GM10248 (cell line): Measurements from ENCODE around the gene PCSK5.

ENCODE experiments used
- CTCF ChIA-PET: fragments of 300-600 bp; sonication (Branson Sonifier 250); formaldehyde crosslinking; extraction: SDS; loops from one replicate; lab custom pipeline; 2021; ENCODE audit warnings: antibody characterized with exemption; lab: Yijun Ruan, JAX
- POLR2A ChIA-PET: fragments of 350-650 bp; sonication (Branson Sonifier 250); formaldehyde crosslinking; extraction: SDS; loops from one replicate; lab custom pipeline; 2020; ENCODE audit warnings: antibody characterized with exemption; lab: Yijun Ruan, JAX
- DNase-seq: peaks from one replicate; pipeline ENCODE4 v3.0.0; 2012; ENCODE audit errors: extremely low spot score
- TF ChIP-seq, protein P1 (sequence below): IDR thresholded peaks from 2 replicates; pipeline ENCODE4 v1.5.1; 2012; ENCODE audit warnings: mild to moderate bottlenecking, low read depth; ENCODE audit errors: extremely low read depth, missing control alignments, control extremely low read depth

Gene PCSK5

DNA sequence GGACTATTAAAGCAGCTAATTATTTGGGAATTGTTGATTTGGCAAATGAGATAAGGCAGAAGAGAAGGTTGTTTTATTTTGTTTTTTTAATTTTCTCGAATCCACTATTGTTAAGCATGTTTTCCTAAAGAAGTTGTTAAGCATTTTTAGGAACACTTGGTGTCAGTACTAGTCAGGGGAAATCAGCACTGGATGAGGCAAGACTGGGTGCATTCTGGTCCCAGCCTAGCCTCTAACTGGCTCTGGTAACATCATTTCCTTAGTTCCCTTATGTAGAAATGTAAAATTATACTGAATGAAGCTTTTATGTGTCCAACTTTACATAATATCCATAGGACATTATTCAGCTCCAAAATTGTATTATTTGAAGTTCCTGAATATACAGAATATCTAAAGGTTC, 196.1 kb downstream of the PCSK5 start:
- ChIA-PET CTCF (interaction anchor here (0.8 to 1.9 kb wide), 2 partner anchors 10 to 15 kb away, joined by 3 to 5 read pairs; no protein-coding TSS in a partner anchor), POLR2A (no interaction called here)
- no peak for DNase-seq
- TF ChIP-seq, protein P1, sequence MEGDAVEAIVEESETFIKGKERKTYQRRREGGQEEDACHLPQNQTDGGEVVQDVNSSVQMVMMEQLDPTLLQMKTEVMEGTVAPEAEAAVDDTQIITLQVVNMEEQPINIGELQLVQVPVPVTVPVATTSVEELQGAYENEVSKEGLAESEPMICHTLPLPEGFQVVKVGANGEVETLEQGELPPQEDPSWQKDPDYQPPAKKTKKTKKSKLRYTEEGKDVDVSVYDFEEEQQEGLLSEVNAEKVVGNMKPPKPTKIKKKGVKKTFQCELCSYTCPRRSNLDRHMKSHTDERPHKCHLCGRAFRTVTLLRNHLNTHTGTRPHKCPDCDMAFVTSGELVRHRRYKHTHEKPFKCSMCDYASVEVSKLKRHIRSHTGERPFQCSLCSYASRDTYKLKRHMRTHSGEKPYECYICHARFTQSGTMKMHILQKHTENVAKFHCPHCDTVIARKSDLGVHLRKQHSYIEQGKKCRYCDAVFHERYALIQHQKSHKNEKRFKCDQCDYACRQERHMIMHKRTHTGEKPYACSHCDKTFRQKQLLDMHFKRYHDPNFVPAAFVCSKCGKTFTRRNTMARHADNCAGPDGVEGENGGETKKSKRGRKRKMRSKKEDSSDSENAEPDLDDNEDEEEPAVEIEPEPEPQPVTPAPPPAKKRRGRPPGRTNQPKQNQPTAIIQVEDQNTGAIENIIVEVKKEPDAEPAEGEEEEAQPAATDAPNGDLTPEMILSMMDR = no peak

DNA sequence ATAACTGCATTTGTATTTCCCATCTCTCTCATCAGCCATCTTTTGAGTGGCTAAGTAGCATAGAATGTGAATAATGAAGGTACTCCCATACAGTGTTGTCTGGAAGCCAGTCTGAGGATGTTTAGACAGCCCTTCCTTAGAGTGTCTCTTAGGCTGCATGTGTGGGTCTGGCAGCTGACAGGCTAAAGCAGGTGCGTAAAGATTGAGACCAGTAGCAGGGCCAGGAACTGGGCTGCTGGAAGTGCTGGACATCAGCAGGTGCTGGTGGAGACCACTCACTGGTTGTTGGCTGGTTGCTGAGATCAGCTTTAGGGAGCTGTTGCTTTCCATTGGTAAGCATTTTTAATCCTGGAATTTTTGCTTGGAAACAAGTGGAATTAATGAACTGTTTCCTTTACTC, 197.5 kb downstream of the PCSK5 start:
- TF ChIP-seq, protein P1 = no peak
- DNase-seq = no peak
- ChIA-PET POLR2A (no interaction called here), CTCF (interaction anchor here (1.1 to 1.9 kb wide), 3 partner anchors 14 to 30 kb away, joined by 3 to 6 read pairs (median 5); no protein-coding TSS in a partner anchor)

DNA sequence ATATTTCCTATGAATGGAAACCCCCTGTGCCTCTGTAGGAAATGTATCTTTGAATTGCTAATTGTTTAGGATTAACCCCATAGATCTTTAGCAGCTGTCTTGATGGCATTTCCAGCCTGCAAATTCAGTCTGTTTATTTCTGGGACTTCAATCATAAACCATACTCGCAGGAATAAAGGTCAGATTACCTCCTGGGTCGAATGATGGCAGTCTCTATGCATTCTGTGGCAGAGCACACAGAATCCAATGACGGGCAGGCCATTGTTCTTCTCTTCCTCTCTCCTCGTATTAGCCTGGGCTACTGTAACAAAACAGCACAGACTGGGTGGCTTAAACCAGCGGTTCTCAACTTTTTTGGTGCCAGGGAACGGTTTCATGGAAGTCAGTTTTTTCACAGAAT, 199.9 kb downstream of the PCSK5 start:
- POLR2A ChIA-PET = no interaction called here
- CTCF ChIA-PET = interaction anchor here (1.5 to 2.0 kb wide), 2 partner anchors 9 to 14 kb away, joined by 3 to 5 read pairs; no protein-coding TSS in a partner anchor
- TF ChIP-seq, protein P1 = no peak
- no peak for DNase-seq

DNA sequence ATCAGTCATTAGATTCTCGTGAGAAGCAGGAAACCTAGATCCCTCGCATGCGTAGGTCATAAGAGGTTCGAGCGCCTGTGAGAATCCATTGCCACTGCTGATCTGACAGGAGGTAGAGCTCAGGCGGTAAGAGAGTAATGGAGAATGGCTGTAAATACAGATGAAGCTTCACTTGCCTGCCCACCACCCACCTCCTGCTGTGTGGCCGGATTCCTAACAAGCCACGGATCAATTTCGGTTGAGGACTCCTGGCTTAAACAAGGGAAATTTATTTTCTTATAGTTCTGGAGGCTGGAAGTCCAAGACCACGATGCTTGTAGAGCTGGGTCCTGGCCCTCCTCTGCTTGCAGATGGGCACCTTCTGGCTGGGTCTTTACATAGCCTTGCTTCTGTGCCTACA, 200.4 kb downstream of the PCSK5 start:
- CTCF ChIA-PET = interaction anchor here (1.5 to 2.0 kb wide), 2 partner anchors 8 to 14 kb away, joined by 3 to 5 read pairs; no protein-coding TSS in a partner anchor
- POLR2A ChIA-PET = no interaction called here

DNA sequence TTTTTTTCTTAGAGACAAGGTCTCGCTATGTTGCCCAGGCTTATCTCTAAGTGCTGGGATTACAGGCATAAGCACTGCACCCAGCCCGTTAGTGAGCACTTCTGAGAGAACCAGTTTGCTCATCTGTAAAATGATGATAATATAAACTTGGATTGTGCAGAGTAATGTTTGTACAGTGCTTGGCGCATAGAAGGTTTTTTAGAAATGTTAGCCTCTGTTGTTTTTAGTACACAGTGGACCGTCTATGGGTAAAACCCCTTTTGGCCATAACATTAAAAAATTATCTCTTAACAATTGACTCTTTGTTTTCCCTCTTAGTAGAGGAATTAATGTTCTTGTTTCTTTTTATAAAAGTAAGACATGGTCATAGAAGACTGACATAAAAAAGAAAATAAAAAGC, 202.1 kb downstream of the PCSK5 start:
- no peak for DNase-seq
- CTCF ChIA-PET = interaction anchor here (0.7 kb wide), 1 partner anchor 11 kb away, joined by 3 read pairs; no protein-coding TSS in a partner anchor
- POLR2A ChIA-PET = no interaction called here
- TF ChIP-seq, protein P1 = no peak

More for the DNA sequence above, 200.4 kb downstream of the PCSK5 start:
- no peak for DNase-seq
- TF ChIP-seq, protein P1 = no peak

DNA sequence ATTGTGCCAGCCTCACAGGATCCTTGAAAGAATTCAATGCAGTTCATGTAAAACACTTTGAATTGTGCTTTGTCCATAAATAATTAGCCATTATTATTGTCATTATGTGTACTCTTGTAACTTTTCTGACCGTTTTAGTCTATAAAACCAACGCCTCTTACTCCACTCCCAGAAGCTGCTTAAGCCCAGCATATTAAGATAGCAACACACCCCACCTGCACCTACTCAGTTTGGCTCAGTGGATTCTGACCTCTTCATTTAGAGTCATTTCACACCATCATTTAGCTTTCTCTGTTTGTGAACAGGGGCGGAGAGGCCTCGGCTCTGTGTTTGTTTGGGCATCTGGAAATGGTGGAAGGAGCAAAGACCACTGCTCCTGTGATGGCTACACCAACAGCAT, 205.1 kb downstream of the PCSK5 start:
- POLR2A ChIA-PET = no interaction called here
- TF ChIP-seq, protein P1 = no peak
- CTCF ChIA-PET = interaction anchor here (1.0 kb wide), 1 partner anchor 23 kb away, joined by 3 read pairs; no protein-coding TSS in a partner anchor
- no peak for DNase-seq
